ENCODE data around the gene MAST4. TPM values are rescaled to one million over a fixed set of nuclear protein-coding genes. Genes with fewer than 3 reads are reported as not detected.

Gene MAST4
- total RNA-seq, 2 experiments from 2014 or later: 1.3 to 21.9 TPM

DNA sequence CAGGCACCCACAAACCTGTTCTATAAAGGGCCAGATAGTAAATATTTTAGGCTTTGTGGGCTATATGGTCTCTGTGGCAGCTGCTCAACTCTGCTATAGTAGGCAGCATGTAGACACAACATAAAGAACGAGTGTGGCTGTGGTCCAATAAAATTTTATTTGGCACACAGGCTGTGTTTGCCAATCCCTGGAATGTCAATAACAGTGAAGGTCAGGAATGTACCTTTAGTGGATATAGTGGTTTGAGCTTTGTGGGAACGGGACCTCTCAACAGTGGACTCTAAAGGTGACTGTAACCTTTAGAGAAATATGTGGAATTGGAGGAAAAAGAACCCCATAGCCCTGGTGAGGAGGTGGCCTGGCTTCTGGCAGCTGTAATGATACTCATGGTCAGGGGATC, 145.2 kb downstream of the MAST4 start:
- ChIA-PET CTCF (ENCODE audit: unreplicated experiment) (interaction anchor here (0.6 kb wide), 1 partner anchor 551 kb away, joined by 3 read pairs; no protein-coding TSS in a partner anchor), POLR2A (interaction anchor here (0.5 kb wide), 1 partner anchor 85 kb away, joined by 3 read pairs; no protein-coding TSS in a partner anchor)
- Histone ChIP-seq H3K9me2 (ENCODE audit: insufficient read depth, low read length) (no peaks in the 10 kb centered on the region), H3K79me2 (ENCODE audit: insufficient read depth, low read depth, low read length) (no peaks in the 10 kb centered on the region), H3K36me3 (ENCODE audit: insufficient read depth, low read length) (no peaks in the 10 kb centered on the region), H2AFZ (ENCODE audit: low read length) (no peak overlapping the region), H3K9me3 (ENCODE audit: low read length) (no peaks in the 10 kb centered on the region), H4K20me1 (ENCODE audit: insufficient read depth, low read length) (no peaks in the 10 kb centered on the region), H3K4me1 (ENCODE audit: insufficient read depth, low read length, poor library complexity, severe bottlenecking) (no peaks in the 10 kb centered on the region), H3K4me3 (ENCODE audit: low read depth, low read length, poor library complexity, severe bottlenecking) (no peak overlapping the region), H3K4me2 (ENCODE audit: low read length) (no peak overlapping the region), H3K27ac (ENCODE audit: low read depth, low read length, poor library complexity, severe bottlenecking) (no peak overlapping the region)
- no TSS peak for BruUV-seq (replicated peaks)
- no peak for TF ChIP-seq EZH2phosphoT487 (IDR thresholded peaks at IDR 0.05; ENCODE audit: borderline replicate concordance, low read depth, low read length)
- TF ChIP-seq CTCF (conservative IDR thresholded peaks at IDR 0.05; ENCODE audit: low read length): no peak
- no peak for DNase-seq (ENCODE audit: low spot score)
- intact Hi-C loops (cut with micrococcal nuclease; ENCODE audit: unreplicated experiment): loop anchor here (10.0 kb wide), 1 partner anchor 267 kb away; no protein-coding TSS in a partner anchor

DNA sequence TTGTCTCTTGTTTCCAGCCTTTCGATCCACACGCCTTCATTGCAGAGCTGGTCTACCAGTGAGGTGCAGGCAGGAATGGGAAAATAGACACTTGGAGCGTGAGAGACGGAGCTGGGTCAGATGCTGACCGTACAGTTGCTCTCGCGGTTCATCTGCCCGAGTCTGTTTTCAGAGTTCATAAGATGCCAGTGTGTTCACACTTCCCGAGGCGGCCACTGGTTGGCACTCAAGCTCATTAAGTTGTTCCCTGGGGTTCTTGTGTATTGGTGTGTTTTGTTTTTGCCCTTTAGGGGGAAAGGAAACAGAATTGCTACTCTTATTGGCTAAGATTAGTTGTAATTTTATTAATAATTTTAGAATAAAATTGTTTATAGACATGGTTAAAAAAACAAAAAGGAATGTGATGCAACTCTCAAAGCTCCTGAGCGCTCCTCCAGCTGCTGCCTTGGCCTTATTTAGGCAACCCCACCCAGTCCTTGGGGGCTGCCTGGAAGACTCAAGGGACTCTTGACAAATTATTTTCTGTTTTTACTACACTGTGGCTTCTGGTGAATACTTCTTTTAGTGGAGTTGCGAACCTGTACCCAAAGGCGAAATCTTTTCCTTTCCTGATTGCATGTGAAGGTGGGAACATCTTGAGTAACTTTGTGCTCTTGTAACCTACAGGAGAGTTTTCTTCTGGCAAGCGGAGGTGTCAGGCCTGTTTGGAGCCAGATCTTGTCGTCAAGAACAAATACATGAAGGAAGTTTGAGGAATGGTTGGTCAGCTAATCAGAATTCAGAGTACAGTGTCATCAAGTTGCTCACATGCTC, 146.1 kb downstream of the MAST4 start:
- Histone ChIP-seq H3K36me3 (ENCODE audit: insufficient read depth, low read length) (no peaks in the 10 kb centered on the region), H3K27ac (ENCODE audit: low read depth, low read length, poor library complexity, severe bottlenecking) (no peak overlapping the region), H3K4me1 (ENCODE audit: insufficient read depth, low read length, poor library complexity, severe bottlenecking) (no peaks in the 10 kb centered on the region), H3K9me3 (ENCODE audit: low read length) (no peaks in the 10 kb centered on the region), H3K4me3 (ENCODE audit: low read depth, low read length, poor library complexity, severe bottlenecking) (no peak overlapping the region), H4K20me1 (ENCODE audit: insufficient read depth, low read length) (no peaks in the 10 kb centered on the region), H3K9me2 (ENCODE audit: insufficient read depth, low read length) (no peaks in the 10 kb centered on the region), H2AFZ (ENCODE audit: low read length) (no peak overlapping the region), H3K79me2 (ENCODE audit: insufficient read depth, low read depth, low read length) (no peaks in the 10 kb centered on the region), H3K4me2 (ENCODE audit: low read length) (no peak overlapping the region)
- peak; percentile 21 for DNase-seq (ENCODE audit: low spot score)
- ChIA-PET POLR2A (interaction anchor here (0.5 to 1.0 kb wide), 3 partner anchors 57 to 175 kb away, joined by 3 read pairs; no protein-coding TSS in a partner anchor), CTCF (ENCODE audit: unreplicated experiment) (no interaction called here)
- no TSS peak for BruUV-seq (replicated peaks)
- peak; percentile 58 for TF ChIP-seq CTCF (conservative IDR thresholded peaks at IDR 0.05; ENCODE audit: low read length)
- no peak for TF ChIP-seq EZH2phosphoT487 (IDR thresholded peaks at IDR 0.05; ENCODE audit: borderline replicate concordance, low read depth, low read length)
- intact Hi-C loops (cut with micrococcal nuclease; ENCODE audit: unreplicated experiment): loop anchor here (10.0 kb wide), 1 partner anchor 267 kb away; no protein-coding TSS in a partner anchor

- Histone ChIP-seq H3K4me1 (ENCODE audit: insufficient read depth, low read length, poor library complexity, severe bottlenecking) (no peaks in the 10 kb centered on the region), H3K36me3 (ENCODE audit: insufficient read depth, low read length) (no peaks in the 10 kb centered on the region), H3K9me2 (ENCODE audit: insufficient read depth, low read length) (no peaks in the 10 kb centered on the region), H4K20me1 (ENCODE audit: insufficient read depth, low read length) (no peaks in the 10 kb centered on the region), H3K4me3 (ENCODE audit: low read depth, low read length, poor library complexity, severe bottlenecking) (no peak overlapping the region), H3K9me3 (ENCODE audit: low read length) (no peaks in the 10 kb centered on the region), H3K27ac (ENCODE audit: low read depth, low read length, poor library complexity, severe bottlenecking) (no peak overlapping the region), H3K79me2 (ENCODE audit: insufficient read depth, low read depth, low read length) (no peaks in the 10 kb centered on the region), H2AFZ (ENCODE audit: low read length) (no peak overlapping the region), H3K4me2 (ENCODE audit: low read length) (no peak overlapping the region)
- no peak for TF ChIP-seq EZH2phosphoT487 (IDR thresholded peaks at IDR 0.05; ENCODE audit: borderline replicate concordance, low read depth, low read length)
- intact Hi-C loops (cut with micrococcal nuclease; ENCODE audit: unreplicated experiment): loop anchor here (10.0 kb wide), 1 partner anchor 268 kb away; no protein-coding TSS in a partner anchor
- POLR2A ChIA-PET: interaction anchor here (1.0 kb wide), 1 partner anchor 58 kb away, joined by 3 read pairs; no protein-coding TSS in a partner anchor
- CTCF ChIA-PET (ENCODE audit: unreplicated experiment): no interaction called here
- DNase-seq (ENCODE audit: low spot score): no peak
- BruUV-seq (replicated peaks): no TSS peak
Observed at GRCh38 chr5:66742896-66743247, 146.7 kb downstream of the MAST4 start.
